ENCODE measurements around the gene TMEM53.

GRCh38 chr1:44719318-44719717, 45.0 kb upstream of the TMEM53 start:
- no peak for TF ChIP-seq POLR2A (IDR thresholded peaks at IDR 0.05)
- TF ChIP-seq CTCF (IDR thresholded peaks at IDR 0.05): no peak

Data from heart left ventricle (tissue), 13 donors.